Endothelial cell of umbilical vein (primary cell): ENCODE measurements around the gene CLN3. TPM values are rescaled to one million over a fixed set of nuclear protein-coding genes. Genes with fewer than 3 reads are reported as not detected.

ENCODE experiments used
- BruUV-seq: library from RNA; stranded (reverse); fragments of 400-500 nt; replicated peaks from 2 replicates; lab custom pipeline; 2021; lab: Mats Ljungman, UMichigan
- CTCF ChIA-PET: fragments of 300-600, 350-600 bp; sonication (Branson Sonifier 250); formaldehyde crosslinking; loops from one replicate; lab custom pipeline; 2021; ENCODE audit warnings: antibody characterized with exemption, inconsistent platforms; lab: Charles Lee
- POLR2A ChIA-PET: fragments of 300-600, 350-600 bp; sonication (Branson Sonifier 250); formaldehyde crosslinking; loops from one replicate; lab custom pipeline; 2021; ENCODE audit warnings: antibody characterized with exemption, inconsistent platforms; lab: Charles Lee
- DNase-seq: peaks from one replicate; pipeline ENCODE4 v3.0.0-alpha.2; 2011; ENCODE audit warnings: low read depth, low spot score
- FAIRE-seq: peaks from 2 replicates; lab custom pipeline; 2011; peaks lifted over from hg19 to GRCh38; lab: Jason Lieb, UNC
- H2AFZ ChIP-seq: 2 replicates; pipeline ENCODE4 v1.6.0; 2012; ENCODE audit warnings: low read depth, low read length, control low read depth, inconsistent platforms
- H3K27ac ChIP-seq: 2 replicates; pipeline ENCODE4 v1.5.1; 2011; ENCODE audit warnings: low read depth, mild to moderate bottlenecking, control low read depth, low read length, moderate library complexity; ENCODE audit not compliant: insufficient read depth
- H3K27me3 ChIP-seq, 2 experiments: 2 replicates each; pipeline versions ENCODE4 v1.6.0 to v1.6.1; 2011; ENCODE audit warnings: low read length in 2 of 2, mixed read lengths in 1 of 2; ENCODE audit not compliant: control insufficient read depth in 2 of 2, insufficient read depth in 2 of 2
- H3K36me3 ChIP-seq, 2 experiments: 2 replicates in 1 of 2; 3 replicates in 1 of 2; pipeline ENCODE4 v1.5.1; 2011; ENCODE audit warnings: low read length in 2 of 2, mild to moderate bottlenecking in 1 of 2, moderate library complexity in 1 of 2; ENCODE audit not compliant: control insufficient read depth in 2 of 2, insufficient read depth in 2 of 2; ENCODE audit errors: extremely low read depth in 1 of 2
- H3K4me1 ChIP-seq: 3 replicates; pipeline ENCODE4 v1.5.1; 2011; ENCODE audit warnings: mild to moderate bottlenecking, low read length; ENCODE audit not compliant: control insufficient read depth, insufficient read depth; ENCODE audit errors: extremely low read depth
- H3K4me2 ChIP-seq: 2 replicates; pipeline ENCODE4 v1.6.1; 2011; ENCODE audit warnings: low read length, control low read depth, mixed read lengths; ENCODE audit not compliant: insufficient read depth
- H3K4me3 ChIP-seq, 3 experiments: fragments of 200-600 bp in 1 of 3; sonication (generic), shearing (Covaris generic) in 1 of 3; replicated peaks in 1 of 3; 2 replicates each; pipeline ENCODE4 v1.5.1; 2011 to 2016; ENCODE audit warnings: control low read depth in 3 of 3, low read length in 3 of 3, mild to moderate bottlenecking in 2 of 3, inconsistent platforms in 1 of 3, low read depth in 1 of 3, moderate library complexity in 1 of 3; ENCODE audit not compliant: insufficient read depth in 1 of 3
- H3K79me2 ChIP-seq: 2 replicates; pipeline ENCODE4 v1.6.0; 2012; ENCODE audit warnings: low read length, inconsistent platforms; ENCODE audit not compliant: control insufficient read depth, insufficient read depth
- H3K9ac ChIP-seq: replicated peaks from 2 replicates; pipeline ENCODE3; 2011; ENCODE audit warnings: low read length, control low read depth; ENCODE audit not compliant: insufficient read depth; ENCODE audit errors: extremely low read depth
- H3K9me1 ChIP-seq: replicated peaks from 3 replicates; pipeline ENCODE4 v1.6.0; 2011; ENCODE audit warnings: mild to moderate bottlenecking, low read length; ENCODE audit not compliant: control insufficient read depth, insufficient read depth; ENCODE audit errors: extremely low read depth
- H3K9me3 ChIP-seq: replicated peaks from 2 replicates; pipeline ENCODE4 v1.5.1; 2012; ENCODE audit warnings: low read length, inconsistent platforms; ENCODE audit not compliant: control insufficient read depth, insufficient read depth
- H4K20me1 ChIP-seq: replicated peaks from 2 replicates; pipeline ENCODE3; 2011; ENCODE audit warnings: mild to moderate bottlenecking, low read length; ENCODE audit not compliant: control insufficient read depth, insufficient read depth; ENCODE audit errors: extremely low read depth
- CTCF ChIP-seq, 2 donors: IDR thresholded peaks; 1 replicate in 1 of 2; 2 replicates in 1 of 2; pipeline ENCODE4 v1.5.1; 2011; ENCODE audit warnings: low read length in 2 of 2, mild to moderate bottlenecking in 2 of 2, moderate library complexity in 2 of 2, control low read depth in 1 of 2, inconsistent platforms in 1 of 2, low read depth in 1 of 2; ENCODE audit not compliant: insufficient read depth in 1 of 2; ENCODE audit errors: extremely low read depth in 1 of 2
- EZH2 ChIP-seq: IDR thresholded peaks from 2 replicates; pipeline ENCODE4 v1.6.1; 2012; ENCODE audit warnings: borderline replicate concordance, low read depth, mild to moderate bottlenecking, moderate library complexity, low read length, inconsistent platforms; ENCODE audit not compliant: severe bottlenecking
- FOS ChIP-seq: IDR thresholded peaks from 2 replicates; pipeline ENCODE4 v1.6.1; 2011; ENCODE audit warnings: mild to moderate bottlenecking, low read length, moderate library complexity, borderline replicate concordance; ENCODE audit not compliant: insufficient read depth
- GATA2 ChIP-seq: IDR thresholded peaks from 2 replicates; pipeline ENCODE4 v1.7.0; 2011; ENCODE audit warnings: low read depth, mild to moderate bottlenecking, moderate library complexity, mixed read lengths, low read length; ENCODE audit not compliant: insufficient read length, insufficient read depth
- JUN ChIP-seq: IDR thresholded peaks from 2 replicates; pipeline ENCODE4 v1.6.1; 2011; ENCODE audit warnings: borderline replicate concordance, low read depth; ENCODE audit not compliant: insufficient read length, insufficient read depth
- MAX ChIP-seq: IDR thresholded peaks from 2 replicates; pipeline ENCODE4 v1.6.1; 2011; ENCODE audit not compliant: insufficient read depth, insufficient read length
- MYC ChIP-seq: IDR thresholded peaks from one replicate; pipeline ENCODE4 v1.6.1; 2011; ENCODE audit warnings: mild to moderate bottlenecking, low read depth, low read length
- POLR2A ChIP-seq: IDR thresholded peaks from 2 replicates; pipeline ENCODE4 v1.6.1; 2012; ENCODE audit warnings: low read depth, mild to moderate bottlenecking, control low read depth, low read length
- POLR2AphosphoS5 ChIP-seq: IDR thresholded peaks from 2 replicates; pipeline ENCODE4 v1.6.1; 2012; ENCODE audit warnings: low read depth, mild to moderate bottlenecking, control low read depth, low read length, moderate library complexity; ENCODE audit not compliant: insufficient read depth
- dilution Hi-C: fragments of 300-500 bp; cut with MboI; formaldehyde crosslinking; loops from one replicate; pipeline ENCODE4 v1.15.0; 2019; ENCODE audit warnings: low sequenced_read_pairs; ENCODE audit not compliant: extremely low pct_ligation_motif_present
- intact Hi-C: fragments of 100-400 bp; cut with micrococcal nuclease; formaldehyde crosslinking; loops from one replicate; pipeline ENCODE4 v1.10.0; 2022
- polyA plus RNA-seq, 4 experiments: library from polyadenylated mRNA; depleted of rRNA in 3 of 4; stranded (reverse) in 3 of 4; unstranded in 1 of 4; fragments of >200 nt; gene quantifications; 2 replicates each; pipeline versions ENCODE4 v1.2.1 to v1.2.3, GENCODE V29; 2011 to 2012; ENCODE audit warnings: missing spikeins in 1 of 4
- total RNA-seq: library from RNA; stranded (reverse); gene quantifications from 2 replicates; pipeline ENCODE4 v1.2.3, GENCODE V29; 2021

The CLN3 gene
- total and polyA plus RNA-seq, 2 donors (not counting 3 experiments of a cell fraction or from before 2014, with no cell fraction given): 40.2 to 76.1 TPM

GRCh38 chr16:28514246-28514645 lies 22.4 kb upstream of the CLN3 start:
- no peak overlapping the region for H3K4me3 ChIP-seq
- ChIA-PET POLR2A (interaction anchor here (0.6 kb wide), 1 partner anchor 29 kb away, joined by 11 read pairs; no protein-coding TSS in a partner anchor), CTCF (no interaction called here)
- H3K4me2 ChIP-seq: no peak overlapping the region
- no peaks in the 10 kb centered on the region for H3K4me1 ChIP-seq
- no peaks in the 10 kb centered on the region for H3K9me1 ChIP-seq
- no TSS peak for BruUV-seq
- H3K27me3 ChIP-seq: no peaks in the 10 kb centered on the region
- H3K9me3 ChIP-seq: no peaks in the 10 kb centered on the region
- no peaks in the 10 kb centered on the region for H4K20me1 ChIP-seq
- FAIRE-seq: no peak
- H2AFZ ChIP-seq: no peak overlapping the region
- H3K36me3 ChIP-seq: no peaks in the 10 kb centered on the region
- intact Hi-C loops: no loop called here
- DNase-seq: no peak
- dilution Hi-C loops: no loop called here
- H3K79me2 ChIP-seq: no peaks in the 10 kb centered on the region
- H3K9ac ChIP-seq: no peak overlapping the region
- no peak for TF ChIP-seq POLR2AphosphoS5
- TF ChIP-seq POLR2A: no peak
- no peak for TF ChIP-seq CTCF (IDR thresholded peaks at IDR 0.05; ENCODE audit: extremely low read depth in 1 of 2, insufficient read depth in 1 of 2, low read depth in 1 of 2, low read length in 2 of 2)
- no peak for TF ChIP-seq GATA2
- TF ChIP-seq FOS: no peak
- TF ChIP-seq JUN: no peak
- no peak for TF ChIP-seq MAX
- no peak for TF ChIP-seq MYC
- no peak for TF ChIP-seq EZH2
- H3K27ac ChIP-seq: no peak overlapping the region
